ENCODE results near the gene DPF3.

DPF3 gene

DNA sequence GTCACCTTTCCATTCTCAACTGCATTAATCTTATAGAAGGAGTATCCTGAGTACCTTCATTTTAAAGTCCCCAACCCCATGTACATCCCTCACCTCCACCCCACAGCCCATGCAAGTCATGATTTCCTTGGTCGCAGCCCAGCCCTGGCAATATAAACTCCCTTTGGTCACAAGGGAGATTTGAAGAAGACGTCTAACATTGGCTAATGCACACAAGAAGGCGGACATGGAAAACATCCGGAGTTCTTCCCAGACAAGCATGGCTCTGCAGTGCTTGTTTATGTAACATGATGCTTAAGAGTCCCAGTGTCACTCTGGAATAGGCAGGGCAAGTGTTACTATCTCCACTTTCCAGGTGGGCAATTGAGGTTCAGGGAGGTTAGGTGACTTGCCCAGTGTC is 277.6 kb downstream of the DPF3 start:
- Histone ChIP-seq H3K36me3 (replicated peaks; ENCODE audit: insufficient read depth, low read length) (no peaks in the 10 kb centered on the region), H3K79me2 (ENCODE audit: low read length) (no peaks in the 10 kb centered on the region), H3K4me2 (ENCODE audit: low read depth, low read length) (no peak overlapping the region), H3K4me1 (ENCODE audit: low read length) (no peaks in the 10 kb centered on the region), H3K4me3 (ENCODE audit: low read length) (no peak overlapping the region), H3K9ac (ENCODE audit: low read length) (no peak overlapping the region), H3K27ac (ENCODE audit: low read length) (no peak overlapping the region), H3K27me3 (replicated peaks; ENCODE audit: insufficient read depth, low read length) (no peaks in the 10 kb centered on the region), H3K9me2 (replicated peaks; ENCODE audit: insufficient read depth, low read length) (no peaks in the 10 kb centered on the region), H4K20me1 (ENCODE audit: insufficient read depth, low read length) (no peaks in the 10 kb centered on the region), H2AFZ (ENCODE audit: low read length) (no peak overlapping the region), H3K9me3 (replicated peaks; ENCODE audit: insufficient read depth, low read length) (no peaks in the 10 kb centered on the region), H3F3A (ENCODE audit: insufficient read depth, low read length) (no peaks in the 10 kb centered on the region)
- no peak for TF ChIP-seq EZH2phosphoT487 (IDR thresholded peaks at IDR 0.05; ENCODE audit: low read length)
- no peak for TF ChIP-seq EZH2 (optimal IDR thresholded peaks at IDR 0.05; ENCODE audit: low read depth, low read length)
- TF ChIP-seq, protein P1, sequence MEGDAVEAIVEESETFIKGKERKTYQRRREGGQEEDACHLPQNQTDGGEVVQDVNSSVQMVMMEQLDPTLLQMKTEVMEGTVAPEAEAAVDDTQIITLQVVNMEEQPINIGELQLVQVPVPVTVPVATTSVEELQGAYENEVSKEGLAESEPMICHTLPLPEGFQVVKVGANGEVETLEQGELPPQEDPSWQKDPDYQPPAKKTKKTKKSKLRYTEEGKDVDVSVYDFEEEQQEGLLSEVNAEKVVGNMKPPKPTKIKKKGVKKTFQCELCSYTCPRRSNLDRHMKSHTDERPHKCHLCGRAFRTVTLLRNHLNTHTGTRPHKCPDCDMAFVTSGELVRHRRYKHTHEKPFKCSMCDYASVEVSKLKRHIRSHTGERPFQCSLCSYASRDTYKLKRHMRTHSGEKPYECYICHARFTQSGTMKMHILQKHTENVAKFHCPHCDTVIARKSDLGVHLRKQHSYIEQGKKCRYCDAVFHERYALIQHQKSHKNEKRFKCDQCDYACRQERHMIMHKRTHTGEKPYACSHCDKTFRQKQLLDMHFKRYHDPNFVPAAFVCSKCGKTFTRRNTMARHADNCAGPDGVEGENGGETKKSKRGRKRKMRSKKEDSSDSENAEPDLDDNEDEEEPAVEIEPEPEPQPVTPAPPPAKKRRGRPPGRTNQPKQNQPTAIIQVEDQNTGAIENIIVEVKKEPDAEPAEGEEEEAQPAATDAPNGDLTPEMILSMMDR (IDR thresholded peaks at IDR 0.05; ENCODE audit: low read length): no peak
- DNase-seq: no peak

DNA sequence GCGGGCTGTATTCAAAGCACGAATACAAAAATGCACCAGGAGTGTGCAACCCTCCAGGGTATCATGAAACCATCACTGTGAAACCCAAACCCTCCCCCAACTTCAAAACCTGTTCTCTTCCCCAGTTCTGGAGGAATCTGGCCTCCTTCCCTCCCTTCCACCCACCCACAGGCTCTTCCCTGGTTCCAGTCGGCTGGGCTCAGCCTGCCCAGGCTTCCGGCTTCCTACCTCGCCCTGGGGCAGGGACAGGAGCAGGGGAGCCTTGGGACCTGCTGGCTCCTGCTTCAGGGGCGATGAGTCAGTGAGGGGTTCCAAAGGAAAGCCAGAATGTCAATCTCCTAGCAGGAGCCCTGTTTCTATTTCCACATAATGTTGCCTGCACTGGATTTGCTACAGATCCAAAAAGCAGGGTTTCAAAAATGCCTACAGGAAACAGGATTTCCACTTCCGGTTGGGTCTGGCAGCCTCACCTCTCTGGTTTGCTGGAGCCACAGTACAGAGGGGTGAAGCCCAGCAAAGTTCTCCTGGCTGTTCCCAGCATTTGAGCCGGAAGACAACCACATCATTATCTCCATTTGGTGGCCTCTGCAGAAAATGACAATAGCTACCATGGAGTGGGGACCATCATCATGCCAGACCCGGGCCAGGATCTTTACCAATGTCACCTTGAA is 278.3 kb downstream of the DPF3 start:
- Histone ChIP-seq H3K79me2 (ENCODE audit: low read length) (no peaks in the 10 kb centered on the region), H3K27me3 (replicated peaks; ENCODE audit: insufficient read depth, low read length) (no peaks in the 10 kb centered on the region), H3K36me3 (replicated peaks; ENCODE audit: insufficient read depth, low read length) (no peaks in the 10 kb centered on the region), H3K27ac (ENCODE audit: low read length) (no peak overlapping the region), H3K9me2 (replicated peaks; ENCODE audit: insufficient read depth, low read length) (no peaks in the 10 kb centered on the region), H3K9ac (ENCODE audit: low read length) (no peak overlapping the region), H3K4me1 (ENCODE audit: low read length) (no peaks in the 10 kb centered on the region), H3K4me3 (ENCODE audit: low read length) (no peak overlapping the region), H3K9me3 (replicated peaks; ENCODE audit: insufficient read depth, low read length) (no peaks in the 10 kb centered on the region), H3K4me2 (ENCODE audit: low read depth, low read length) (no peak overlapping the region), H4K20me1 (ENCODE audit: insufficient read depth, low read length) (no peaks in the 10 kb centered on the region), H2AFZ (ENCODE audit: low read length) (no peak overlapping the region), H3F3A (ENCODE audit: insufficient read depth, low read length) (no peaks in the 10 kb centered on the region)
- TF ChIP-seq EZH2phosphoT487 (IDR thresholded peaks at IDR 0.05; ENCODE audit: low read length) (no peak), EZH2 (optimal IDR thresholded peaks at IDR 0.05; ENCODE audit: low read depth, low read length) (no peak)
- TF ChIP-seq, protein P1 (IDR thresholded peaks at IDR 0.05; ENCODE audit: low read length): no peak
- DNase-seq: no peak

DNA sequence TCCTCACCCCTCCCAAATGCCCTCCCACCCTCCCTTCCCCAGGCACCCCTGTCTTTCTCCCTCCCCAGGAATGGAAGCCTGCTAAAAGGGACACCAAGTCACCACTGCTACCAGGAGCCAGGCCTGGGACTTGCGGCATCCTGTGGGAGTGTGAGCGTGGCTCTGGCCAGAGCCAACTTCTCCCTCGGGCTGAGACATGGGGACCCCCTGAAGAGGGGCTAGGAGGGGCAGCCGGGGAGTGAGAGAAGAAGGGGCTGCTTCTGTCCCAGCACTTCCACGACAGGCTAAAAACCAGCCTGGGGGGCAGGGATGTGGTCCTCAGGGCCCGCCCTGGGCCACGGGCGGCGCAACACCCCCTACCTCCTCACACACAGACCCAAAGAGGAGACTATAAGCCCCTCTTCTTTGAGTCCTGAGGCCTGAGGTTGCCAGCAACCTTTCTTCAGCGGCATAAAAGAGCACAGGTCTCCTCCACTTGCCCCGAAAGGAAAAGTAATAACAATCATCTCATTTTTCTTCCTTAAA is 278.9 kb downstream of the DPF3 start:
- Histone ChIP-seq H3K4me1 (ENCODE audit: low read length) (no peaks in the 10 kb centered on the region), H3K9me2 (replicated peaks; ENCODE audit: insufficient read depth, low read length) (no peaks in the 10 kb centered on the region), H3K9ac (ENCODE audit: low read length) (no peak overlapping the region), H2AFZ (ENCODE audit: low read length) (no peak overlapping the region), H3K36me3 (replicated peaks; ENCODE audit: insufficient read depth, low read length) (no peaks in the 10 kb centered on the region), H3K4me3 (ENCODE audit: low read length) (no peak overlapping the region), H3K9me3 (replicated peaks; ENCODE audit: insufficient read depth, low read length) (no peaks in the 10 kb centered on the region), H3K27me3 (replicated peaks; ENCODE audit: insufficient read depth, low read length) (no peaks in the 10 kb centered on the region), H3K27ac (ENCODE audit: low read length) (no peak overlapping the region), H3K4me2 (ENCODE audit: low read depth, low read length) (no peak overlapping the region), H3K79me2 (ENCODE audit: low read length) (no peaks in the 10 kb centered on the region), H4K20me1 (ENCODE audit: insufficient read depth, low read length) (no peaks in the 10 kb centered on the region), H3F3A (ENCODE audit: insufficient read depth, low read length) (no peaks in the 10 kb centered on the region)
- TF ChIP-seq EZH2 (optimal IDR thresholded peaks at IDR 0.05; ENCODE audit: low read depth, low read length) (no peak), EZH2phosphoT487 (IDR thresholded peaks at IDR 0.05; ENCODE audit: low read length) (no peak)
- TF ChIP-seq, protein P1 (IDR thresholded peaks at IDR 0.05; ENCODE audit: low read length): no peak
- no peak for DNase-seq
